ENCODE data around the gene ZNF200.

DNA sequence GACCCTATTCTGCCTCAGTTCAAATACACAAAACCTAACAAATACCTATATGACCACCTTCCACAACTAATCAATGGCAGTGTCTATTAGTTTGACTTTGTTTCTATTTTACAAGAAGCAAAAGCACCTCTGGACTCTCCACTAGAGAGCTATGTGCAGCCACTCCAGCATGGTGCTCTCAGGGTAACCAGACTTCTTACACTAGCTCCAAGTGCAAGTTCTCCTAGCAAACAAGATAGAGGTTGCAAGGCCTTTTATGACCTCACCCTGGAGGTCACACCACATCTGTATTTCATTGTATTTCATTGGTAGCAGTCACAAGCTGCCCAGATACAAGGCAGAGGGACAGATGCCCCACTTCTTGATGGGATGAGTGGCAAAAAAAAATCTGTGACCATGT is 40.0 kb upstream of the ZNF200 start:
- TF ChIP-seq, protein P1, sequence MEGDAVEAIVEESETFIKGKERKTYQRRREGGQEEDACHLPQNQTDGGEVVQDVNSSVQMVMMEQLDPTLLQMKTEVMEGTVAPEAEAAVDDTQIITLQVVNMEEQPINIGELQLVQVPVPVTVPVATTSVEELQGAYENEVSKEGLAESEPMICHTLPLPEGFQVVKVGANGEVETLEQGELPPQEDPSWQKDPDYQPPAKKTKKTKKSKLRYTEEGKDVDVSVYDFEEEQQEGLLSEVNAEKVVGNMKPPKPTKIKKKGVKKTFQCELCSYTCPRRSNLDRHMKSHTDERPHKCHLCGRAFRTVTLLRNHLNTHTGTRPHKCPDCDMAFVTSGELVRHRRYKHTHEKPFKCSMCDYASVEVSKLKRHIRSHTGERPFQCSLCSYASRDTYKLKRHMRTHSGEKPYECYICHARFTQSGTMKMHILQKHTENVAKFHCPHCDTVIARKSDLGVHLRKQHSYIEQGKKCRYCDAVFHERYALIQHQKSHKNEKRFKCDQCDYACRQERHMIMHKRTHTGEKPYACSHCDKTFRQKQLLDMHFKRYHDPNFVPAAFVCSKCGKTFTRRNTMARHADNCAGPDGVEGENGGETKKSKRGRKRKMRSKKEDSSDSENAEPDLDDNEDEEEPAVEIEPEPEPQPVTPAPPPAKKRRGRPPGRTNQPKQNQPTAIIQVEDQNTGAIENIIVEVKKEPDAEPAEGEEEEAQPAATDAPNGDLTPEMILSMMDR (IDR thresholded peaks at IDR 0.05) = no peak
- TF ChIP-seq EZH2 (IDR thresholded peaks at IDR 0.05; ENCODE audit: borderline replicate concordance, insufficient read depth, low read depth, low read length, poor library complexity, severe bottlenecking) = no peak

Data from B cell (primary cell).